Fibroblast of skin of left quadriceps (primary cell): ENCODE data around the gene RPS6KL1.

ENCODE experiments used
- DNase-seq, 2 experiments: peaks; one replicate each; pipeline ENCODE4 v3.0.0-alpha.2; 2013; ENCODE audit warnings: low read depth in 2 of 2

RPS6KL1 gene

GRCh38 chr14:74951443-74952179, 28.6 kb upstream of the RPS6KL1 start:
- no peak for DNase-seq

GRCh38 chr14:74950795-74951442, 27.9 kb upstream of the RPS6KL1 start:
- no peak for DNase-seq

DNA sequence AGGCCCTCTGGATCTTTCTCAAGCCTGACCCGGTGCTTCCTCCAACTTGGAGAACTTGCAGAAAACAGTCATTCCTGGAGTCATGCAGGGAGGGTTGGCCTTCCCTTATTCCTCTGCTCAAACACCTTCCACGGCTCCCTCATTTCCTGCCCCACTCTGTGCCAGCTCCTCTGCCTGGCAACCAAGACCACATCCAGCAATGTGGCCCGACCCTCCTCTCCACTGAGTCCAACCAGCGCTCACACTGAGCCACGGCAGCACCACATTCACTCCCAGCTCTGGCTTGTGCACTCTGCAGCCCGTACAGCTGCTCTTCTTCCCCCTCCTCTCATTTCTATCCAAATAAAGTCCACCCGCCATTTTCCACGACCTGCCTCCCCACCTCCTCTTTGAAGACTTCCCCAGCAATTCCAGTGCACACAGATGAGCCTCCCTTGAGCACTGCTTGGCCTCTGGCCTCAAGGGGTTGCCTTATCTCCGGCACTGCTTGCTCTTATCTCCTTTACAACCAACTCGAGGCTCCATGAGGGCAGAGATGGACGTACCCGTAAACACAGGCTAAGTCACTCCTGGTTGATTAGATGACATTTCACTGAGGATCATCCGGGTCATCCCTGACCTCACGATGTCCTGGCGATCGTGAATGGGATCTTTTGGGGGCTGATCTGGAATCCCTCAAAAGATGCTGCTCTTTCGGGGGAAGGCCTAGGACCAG, 27.0 kb upstream of the RPS6KL1 start:
- no peak for DNase-seq

GRCh38 chr14:74949191-74949601, 26.1 kb upstream of the RPS6KL1 start:
- no peak for DNase-seq

DNA sequence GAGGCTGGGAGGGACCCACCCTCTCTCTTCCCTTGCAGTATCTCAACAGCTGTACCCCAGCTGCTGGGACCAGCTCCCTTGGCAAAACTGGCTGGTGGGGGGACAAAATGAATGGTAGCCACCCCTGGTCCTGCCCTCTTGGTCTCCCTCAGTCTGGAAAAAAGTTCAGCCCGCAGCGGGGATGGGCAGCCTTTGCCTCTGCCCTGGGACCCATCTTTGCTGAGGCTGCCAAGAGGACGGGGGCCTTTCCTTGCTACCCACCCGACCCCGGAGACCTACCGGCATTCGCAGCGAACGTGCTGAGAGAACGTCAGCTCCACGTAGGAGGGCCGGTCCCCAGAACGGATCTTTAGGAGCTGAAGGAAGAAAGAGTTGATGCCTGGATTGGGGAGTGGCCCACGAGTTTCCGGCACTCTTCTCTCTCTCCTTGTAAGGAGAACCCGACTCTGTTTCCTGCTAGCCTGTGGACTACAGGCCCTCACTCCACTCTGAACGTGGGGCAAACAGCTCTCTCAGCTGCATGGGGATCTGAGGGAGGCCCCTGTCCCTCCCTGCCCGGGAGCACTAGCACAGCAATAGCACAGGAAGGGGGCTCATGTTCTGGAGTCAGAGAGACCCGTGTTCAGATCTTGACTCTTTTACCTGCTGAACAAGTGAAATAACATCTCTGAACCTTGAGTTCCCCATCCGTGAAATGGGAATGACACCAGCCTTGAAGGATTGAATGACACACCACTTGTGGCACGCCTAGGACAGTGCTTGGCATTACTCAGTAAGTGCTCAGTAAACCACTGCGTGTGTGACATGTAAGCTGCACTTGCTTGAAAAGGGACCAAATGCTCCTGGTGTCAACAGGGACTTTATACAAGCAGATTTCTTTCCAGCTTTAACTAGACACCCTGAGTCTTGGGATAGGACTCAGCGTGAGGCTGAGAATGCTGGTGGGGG, 25.4 kb upstream of the RPS6KL1 start:
- no peak for DNase-seq

DNA sequence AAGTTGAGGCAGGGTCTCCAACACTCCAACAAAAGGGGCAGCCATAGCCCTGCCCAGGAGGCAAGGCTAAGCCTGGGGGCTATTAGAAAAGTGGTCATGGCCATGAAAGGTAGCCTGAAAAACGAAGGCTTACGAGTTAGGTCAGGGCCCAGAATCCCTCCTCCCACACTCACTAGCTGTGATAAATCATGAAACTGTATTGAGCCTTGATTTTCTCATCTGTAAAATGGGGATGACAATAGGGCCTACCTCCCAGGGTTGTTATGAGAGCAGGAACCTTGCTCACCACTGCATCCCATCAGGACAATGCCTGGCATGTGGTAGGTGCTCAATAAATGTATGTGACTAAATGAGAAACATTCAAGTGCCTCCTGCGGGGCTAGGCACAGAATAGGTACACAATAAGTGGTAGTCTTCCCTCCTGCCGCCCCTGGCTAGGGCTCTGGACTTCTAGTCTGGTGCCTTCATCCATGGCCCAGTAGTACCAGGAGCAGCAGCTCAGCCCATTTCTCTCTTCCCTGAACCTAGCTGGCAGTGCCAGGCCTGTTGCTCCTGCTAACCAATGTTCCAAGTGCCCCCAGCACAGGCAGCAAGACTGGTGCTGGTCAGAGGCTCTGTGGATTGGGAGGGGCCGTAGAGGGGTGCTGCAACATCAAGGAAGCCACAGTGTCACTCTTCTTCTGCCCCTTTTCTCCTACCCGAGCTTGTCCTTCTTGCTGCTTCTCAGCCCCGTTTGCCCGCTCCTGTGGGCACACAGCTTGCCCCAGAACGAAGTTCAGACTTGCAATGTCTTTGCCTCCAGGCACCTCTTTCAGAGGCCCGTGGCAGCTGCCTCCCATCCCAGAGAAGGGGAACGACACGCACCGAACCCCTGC, 24.5 kb upstream of the RPS6KL1 start:
- no peak for DNase-seq

DNA sequence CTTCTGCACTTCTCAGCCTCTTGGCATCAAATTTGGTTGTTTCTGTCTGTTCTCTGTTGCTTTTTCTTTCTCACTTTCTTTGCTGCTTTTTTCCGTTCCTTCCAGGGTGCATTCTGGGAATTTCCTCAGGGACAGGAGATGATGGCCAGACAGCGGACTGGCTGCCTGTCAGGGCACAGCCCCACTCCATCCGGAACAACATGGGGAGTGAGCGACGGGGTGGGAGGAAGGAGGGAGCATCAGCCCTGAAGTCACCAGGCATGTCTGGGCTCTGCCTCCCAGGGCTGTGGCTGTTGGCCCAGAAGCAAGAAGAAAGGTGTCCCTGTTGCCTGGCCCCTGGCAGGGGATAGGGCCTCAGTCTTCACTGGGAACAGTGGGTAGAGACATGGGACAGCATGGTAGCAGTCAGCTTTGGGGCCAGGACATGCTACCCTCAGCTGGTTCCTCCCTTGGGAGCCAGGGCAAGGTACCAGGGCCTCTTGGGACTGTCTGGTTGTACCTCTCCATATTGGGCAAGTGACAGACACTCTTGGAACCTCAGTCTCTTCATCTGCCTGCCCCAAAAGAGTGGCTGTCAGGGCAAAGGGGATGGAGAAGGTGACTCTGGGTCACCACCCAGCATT, 23.7 kb upstream of the RPS6KL1 start:
- no peak for DNase-seq

DNA sequence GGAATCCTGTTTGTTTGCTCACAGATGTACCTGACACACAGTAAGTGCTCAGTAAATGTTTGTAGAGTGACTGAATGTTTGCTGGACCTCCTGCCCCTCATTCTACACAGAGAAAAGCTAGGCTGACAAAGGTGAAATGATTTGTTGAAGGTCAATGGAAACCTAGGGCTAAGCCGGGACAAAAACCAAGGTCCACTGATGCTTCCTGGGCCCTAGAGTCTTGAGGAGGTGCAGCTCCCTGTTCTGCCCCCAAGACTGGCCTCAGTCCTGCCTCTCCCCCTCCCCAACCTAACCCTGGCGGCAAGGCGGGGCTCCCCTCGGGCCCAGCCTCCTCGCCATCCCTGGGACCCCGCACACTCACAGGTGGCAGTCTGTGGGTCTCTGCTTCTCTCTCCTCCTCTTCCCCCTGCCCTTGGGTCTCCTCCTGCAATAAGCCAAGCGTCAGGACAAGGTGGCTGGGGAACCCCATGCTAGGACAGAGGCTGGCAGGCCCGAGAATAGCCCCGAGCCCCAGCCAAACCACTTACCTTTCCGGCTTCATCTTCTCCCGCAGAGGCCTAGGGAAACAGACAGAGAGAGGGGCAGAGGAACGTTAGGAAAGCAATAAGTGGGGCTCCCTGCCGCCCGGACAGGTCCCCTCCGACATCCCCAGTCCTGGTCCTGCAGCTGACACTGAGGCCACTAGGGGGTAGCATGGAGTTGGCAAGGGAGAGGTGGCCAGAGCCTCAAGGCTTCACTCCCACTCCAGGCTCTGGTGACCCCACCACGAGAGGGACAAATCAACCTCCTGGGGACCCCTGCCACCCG, 23.0 kb upstream of the RPS6KL1 start:
- no peak for DNase-seq

- DNase-seq, result no peak
Observed at GRCh38 chr14:74945261-74945851, 22.3 kb upstream of the RPS6KL1 start.

- no peak for DNase-seq
Observed at GRCh38 chr14:74942608-74943007, 19.5 kb upstream of the RPS6KL1 start.

DNA sequence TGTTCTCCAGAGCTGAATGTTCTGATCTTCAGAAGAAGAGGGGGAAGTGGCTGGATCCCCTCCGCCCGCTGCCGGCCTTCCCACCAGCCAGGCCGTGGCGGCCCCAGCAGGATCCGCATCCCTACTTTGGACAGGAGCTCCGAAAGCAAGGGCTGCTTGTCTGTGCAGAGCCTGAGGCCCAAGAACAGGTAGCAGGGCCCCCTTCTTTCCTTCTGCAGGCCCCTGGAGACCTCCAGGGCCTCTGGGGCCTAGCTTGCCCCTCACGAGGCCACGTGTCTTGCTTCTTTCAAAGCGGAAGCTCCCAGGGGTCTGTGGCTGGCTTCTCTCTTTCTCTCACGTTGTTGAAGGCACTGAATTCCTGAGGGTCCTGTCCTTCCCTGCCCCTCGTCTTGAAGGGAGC, 19.1 kb upstream of the RPS6KL1 start:
- DNase-seq, result no peak

DNA sequence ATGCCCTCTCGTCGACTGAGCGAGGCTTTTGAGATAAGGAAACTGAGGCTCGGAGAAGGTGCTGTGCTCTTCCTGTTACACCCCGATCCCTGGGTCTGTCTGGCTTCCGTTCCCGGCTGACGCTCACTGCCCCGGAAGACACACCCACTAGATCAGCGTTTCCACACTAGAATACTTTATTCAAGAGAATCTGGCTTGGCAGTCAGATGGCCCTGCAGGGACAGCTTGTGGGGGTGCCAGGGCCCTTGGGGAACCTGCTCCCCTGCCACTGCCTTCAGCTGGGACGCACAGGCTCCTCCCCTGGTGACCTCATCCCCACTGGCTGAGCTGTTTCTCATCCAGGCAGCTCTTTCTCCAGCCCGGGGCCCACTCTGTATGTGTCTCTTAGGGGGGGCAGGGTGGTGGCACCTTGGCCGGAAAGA, 18.6 kb upstream of the RPS6KL1 start:
- DNase-seq, result no peak

- DNase-seq, result no peak
Observed at GRCh38 chr14:74940956-74941565, 18.0 kb upstream of the RPS6KL1 start.

DNA sequence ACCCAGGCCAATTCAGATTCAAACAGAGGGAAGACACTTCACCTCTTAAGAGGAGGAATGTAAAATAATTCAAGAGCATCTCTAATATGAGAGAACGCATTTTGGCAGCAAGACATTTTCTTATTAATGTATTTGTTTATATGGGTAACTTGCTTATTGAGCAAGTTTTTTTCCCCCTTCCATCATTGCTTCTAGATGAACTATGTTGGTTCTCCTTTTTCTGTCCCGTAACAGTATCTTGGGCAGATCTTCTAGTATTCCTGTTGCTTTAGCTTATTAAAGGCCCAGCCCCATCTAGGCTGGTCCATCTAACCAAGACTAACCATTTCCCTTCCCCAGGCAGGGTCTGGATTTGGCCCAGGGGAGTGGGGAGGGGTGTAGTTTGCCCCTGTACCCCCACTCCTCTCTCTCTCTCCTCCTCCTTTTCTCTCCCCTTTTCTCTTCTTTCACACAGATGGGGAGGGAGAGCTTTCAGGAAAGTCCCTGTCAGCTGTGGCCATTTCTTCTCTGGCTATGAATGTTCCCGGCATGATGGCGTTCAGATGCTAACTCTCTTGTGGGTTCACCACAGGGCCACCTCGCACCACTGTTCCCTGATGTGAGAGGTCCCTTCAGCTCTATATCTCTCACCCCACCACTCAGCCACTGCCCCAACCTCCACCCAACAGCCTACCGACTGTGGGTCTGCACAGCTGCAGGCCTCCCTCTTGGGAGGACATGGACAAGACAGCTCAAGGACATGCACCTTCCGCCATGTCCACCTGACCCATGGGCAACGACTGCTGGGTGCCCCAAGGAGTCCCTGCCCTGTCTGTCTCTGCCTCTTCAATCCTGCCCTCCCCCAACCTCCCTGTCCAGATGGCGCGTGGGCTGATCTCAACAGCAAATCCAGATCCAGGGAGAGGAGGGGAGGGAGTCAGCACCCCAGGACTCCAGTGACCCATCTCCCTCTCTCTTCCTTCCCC, 15.8 kb upstream of the RPS6KL1 start:
- no peak for DNase-seq

GRCh38 chr14:74937171-74937570, 14.1 kb upstream of the RPS6KL1 start:
- DNase-seq, result no peak

DNA sequence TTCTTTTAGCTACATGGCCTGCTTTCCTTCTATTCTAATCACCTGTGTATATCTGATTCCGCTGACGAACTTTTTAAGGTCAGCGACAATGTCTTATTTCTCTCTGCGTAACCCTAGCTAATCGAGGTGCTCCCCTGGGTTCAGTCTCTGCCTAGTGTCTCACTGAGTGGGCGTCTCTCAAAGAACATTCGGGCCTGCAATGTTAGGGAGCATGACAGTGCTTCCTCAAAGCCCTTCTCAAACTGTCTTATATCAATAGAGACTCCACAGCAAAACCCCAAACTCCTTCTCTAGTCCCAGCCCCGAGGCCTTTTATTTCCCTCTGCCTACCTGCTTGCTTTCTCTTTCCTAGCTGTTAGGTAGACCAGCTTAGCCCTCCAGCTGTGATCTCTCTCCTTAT, 13.7 kb upstream of the RPS6KL1 start:
- no peak for DNase-seq

- no peak for DNase-seq
Observed at GRCh38 chr14:74936151-74936550, 13.1 kb upstream of the RPS6KL1 start.

GRCh38 chr14:74935360-74935680, 12.3 kb upstream of the RPS6KL1 start:
- no peak for DNase-seq
